Measurements from ENCODE around the gene FIBIN. TPM values are rescaled to one million over a fixed set of nuclear protein-coding genes. Genes with fewer than 3 reads are reported as not detected.
"Not testable (repeated sequence)": the region's sequence is repeated elsewhere in the genome, so short reads cannot be mapped to it uniquely, and the experiment has no call there.

The FIBIN gene
- total RNA-seq, 1 donor from 2014 or later = 12.3 TPM

GRCh38 chr11:26976389-26976788 is 17.5 kb upstream of the FIBIN start:
- peak; percentile 51 for DNase-seq (ENCODE audit: low read depth)

DNA sequence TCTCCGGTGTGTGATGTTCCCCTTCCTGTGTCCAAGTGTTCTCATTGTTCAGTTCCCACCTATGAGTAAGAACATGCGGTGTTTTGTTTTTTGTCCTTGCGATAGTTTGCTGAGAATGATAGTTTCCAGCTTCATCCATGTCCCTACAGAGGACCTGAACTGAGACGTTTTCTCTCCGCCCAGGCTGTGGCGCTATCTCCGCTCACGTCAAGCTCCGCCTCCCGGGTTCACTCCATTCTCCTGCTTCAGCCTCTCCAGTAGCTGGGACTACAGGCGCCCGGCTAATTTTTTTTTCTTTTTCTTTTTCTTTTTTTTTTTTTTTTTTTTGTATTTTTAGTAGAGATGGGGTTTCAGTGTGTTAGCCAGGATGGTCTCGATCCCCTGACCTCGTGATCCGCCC is 16.7 kb upstream of the FIBIN start:
- not testable (repeated sequence) for DNase-seq (ENCODE audit: low read depth)

DNA sequence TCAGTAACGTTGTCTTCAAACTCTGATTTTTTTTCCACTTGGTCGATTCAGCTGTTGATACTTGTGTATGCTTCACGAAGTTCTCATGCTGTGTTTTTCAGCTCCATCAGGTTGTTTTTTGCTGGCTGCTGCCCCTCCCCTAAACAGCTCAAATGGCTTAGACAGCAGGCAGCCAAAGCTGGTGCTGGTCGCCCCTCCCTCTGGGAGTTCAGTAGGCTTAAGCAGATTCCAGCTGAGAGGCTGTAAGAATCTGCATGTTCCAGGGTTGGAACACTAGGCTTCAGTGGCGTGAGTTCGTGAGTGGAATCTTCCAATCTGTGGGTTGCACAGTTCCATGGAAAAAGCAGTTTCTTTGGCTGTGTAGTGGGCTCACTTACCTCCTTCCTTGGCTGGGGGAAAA is 10.3 kb upstream of the FIBIN start:
- no peak for DNase-seq (ENCODE audit: low read depth)

DNA sequence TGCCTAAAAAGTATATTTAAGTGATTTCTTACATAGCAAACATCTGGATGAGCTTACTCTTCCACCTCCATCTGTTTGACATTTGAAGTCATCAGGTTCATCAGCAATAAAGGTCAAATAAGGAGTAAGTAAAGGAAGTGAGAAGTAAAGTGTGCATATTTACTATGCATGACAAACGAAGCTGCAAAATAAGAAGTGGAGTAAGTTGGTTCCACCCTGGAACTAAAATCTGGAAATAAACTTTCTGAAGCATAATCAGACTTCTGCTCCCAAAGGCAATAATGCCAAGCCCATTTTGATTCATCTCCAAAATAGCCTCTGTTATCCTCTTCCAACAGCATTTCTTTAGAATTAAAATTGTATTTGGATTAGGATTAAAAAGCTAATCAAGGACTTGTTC is 8.4 kb upstream of the FIBIN start:
- no peak for DNase-seq (ENCODE audit: low read depth)

DNA sequence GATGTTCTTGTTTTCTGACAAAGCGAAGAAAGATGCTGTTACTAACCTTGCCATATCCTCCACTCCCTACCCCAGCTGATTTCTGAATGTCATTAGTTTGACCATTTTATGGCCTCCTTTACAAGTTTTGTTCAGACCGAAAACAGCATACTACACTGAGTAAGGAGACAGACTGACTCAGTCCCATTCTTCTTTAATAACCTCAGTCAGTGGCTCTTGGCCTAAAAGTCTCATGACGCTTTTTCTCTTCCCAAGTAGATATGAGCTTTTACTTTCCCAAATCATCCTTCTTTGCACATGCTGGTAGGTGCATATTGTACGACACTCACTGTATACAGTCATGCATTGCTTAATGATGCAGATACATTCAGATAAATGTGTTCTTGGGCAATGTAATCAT is 8.0 kb upstream of the FIBIN start:
- no peak for DNase-seq (ENCODE audit: low read depth)

GRCh38 chr11:26987272-26987671 is 6.6 kb upstream of the FIBIN start:
- DNase-seq (ENCODE audit: low read depth) = no peak

- no peak for DNase-seq (ENCODE audit: low read depth)
Measured at GRCh38 chr11:26987731-26988130, 6.2 kb upstream of the FIBIN start.

DNA sequence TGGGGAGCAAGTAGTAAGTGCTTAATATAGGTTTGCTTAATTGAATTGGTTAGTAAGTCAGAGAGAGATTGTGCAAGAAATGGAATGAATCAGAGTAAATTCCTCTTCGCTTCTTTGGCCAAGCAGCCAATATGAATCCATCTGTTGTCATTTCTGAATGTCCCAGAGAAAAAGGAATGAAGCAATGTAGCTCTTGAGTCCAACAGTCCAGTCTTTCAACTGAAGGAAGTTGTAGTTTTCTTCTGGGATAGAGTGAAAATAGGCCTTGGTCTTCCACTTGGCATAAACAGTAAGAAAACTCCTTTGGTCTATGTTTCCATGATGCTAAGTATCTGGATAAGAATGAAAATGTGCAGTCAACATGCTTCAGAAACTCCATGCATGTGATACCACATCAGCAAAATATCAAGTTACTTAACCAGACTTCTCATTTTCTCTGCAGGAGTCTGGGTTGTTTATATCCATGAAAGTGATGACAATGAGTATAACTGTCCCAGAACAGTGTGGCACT is 1.8 kb upstream of the FIBIN start:
- peak; percentile 45 for DNase-seq (ENCODE audit: low read depth)

DNA sequence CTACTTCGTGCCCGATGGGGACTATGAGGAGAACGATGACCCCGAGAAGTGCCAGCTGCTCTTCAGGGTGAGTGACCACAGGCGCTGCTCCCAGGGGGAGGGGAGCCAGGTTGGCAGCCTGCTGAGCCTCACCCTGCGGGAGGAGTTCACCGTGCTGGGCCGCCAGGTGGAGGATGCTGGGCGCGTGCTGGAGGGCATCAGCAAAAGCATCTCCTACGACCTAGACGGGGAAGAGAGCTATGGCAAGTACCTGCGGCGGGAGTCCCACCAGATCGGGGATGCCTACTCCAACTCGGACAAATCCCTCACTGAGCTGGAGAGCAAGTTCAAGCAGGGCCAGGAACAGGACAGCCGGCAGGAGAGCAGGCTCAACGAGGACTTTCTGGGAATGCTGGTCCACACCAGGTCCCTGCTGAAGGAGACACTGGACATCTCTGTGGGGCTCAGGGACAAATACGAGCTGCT is 751 bp downstream of the FIBIN start:
- no peak for DNase-seq (ENCODE audit: low read depth)

DNA sequence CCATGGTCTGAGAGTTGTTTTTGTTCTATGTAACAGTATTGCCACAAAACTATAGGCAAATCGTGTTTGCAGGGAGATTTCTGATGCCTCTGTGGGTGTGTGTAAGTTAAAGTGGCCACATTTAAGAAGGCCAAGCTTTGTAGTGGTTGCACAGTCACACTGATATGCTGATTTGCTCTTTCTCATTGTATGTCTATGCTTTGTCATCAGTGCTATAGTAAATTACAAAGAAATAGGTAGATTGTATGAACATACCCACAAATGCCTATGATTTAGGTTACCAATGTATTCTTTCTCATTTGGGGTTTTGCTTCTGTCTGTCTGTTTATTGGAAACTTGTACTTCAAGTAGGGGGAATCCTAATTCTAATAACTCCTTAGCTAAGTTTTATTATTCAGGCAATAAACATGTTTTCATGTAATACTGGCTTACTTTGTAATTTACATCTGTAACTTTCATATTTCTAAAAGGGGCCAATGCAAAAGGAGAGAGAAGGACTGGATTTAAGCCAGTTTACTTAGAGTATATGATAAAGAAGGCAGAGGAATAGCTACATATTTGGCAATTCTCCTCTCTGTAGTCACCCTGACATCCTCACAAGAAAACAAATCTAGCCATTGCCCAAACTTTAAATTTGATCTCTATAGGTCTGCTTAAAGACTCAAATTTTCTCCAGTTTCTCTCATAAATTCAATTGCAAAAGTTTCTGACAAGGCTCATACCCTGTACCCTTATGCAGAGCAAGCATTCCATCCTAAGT is 2.0 kb downstream of the FIBIN start:
- DNase-seq (ENCODE audit: low read depth) = no peak

DNA sequence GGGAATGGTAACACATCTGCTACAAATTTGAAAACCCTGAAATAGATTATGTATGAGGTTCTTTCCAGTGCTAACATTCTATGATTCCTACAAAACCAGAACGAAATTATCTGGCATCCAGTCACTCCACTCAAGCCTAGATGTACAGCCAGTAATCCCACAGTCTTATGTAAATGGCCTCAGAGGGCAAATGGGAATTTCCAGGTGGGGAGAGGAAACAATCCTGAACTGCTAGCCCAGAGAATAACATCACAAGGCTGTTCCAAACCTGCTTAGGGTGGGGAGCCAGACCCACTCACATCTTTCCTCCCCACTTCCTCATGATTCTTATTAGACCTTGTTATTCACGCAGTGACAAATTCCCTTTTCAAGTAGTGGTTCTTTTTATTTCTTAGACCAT is 3.5 kb downstream of the FIBIN start:
- DNase-seq (ENCODE audit: low read depth) = no peak

- DNase-seq (ENCODE audit: low read depth) = not testable (repeated sequence)
Measured at GRCh38 chr11:27001136-27001730, 7.3 kb downstream of the FIBIN start.

- DNase-seq (ENCODE audit: low read depth) = no peak
Measured at GRCh38 chr11:27002431-27002830, 8.5 kb downstream of the FIBIN start.

DNA sequence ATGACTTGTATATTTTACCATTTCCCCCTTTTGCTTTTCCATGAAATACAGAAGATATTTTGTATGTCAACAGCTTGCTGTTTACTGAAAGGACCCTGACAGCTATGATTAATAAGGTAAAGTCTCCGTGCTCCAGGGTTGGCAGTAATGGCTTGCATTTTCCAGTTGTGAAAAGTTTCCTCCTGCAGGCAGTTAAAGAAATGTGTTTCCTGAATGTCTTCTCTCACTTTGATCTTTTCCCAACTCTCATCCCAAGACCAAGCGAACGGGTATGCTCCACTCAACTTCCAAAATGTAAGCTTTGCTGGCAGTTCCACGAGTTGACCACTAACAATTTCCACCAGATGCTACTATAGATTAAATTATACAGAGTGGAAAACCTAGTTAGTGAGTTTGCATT is 8.9 kb downstream of the FIBIN start:
- no peak for DNase-seq (ENCODE audit: low read depth)

- DNase-seq (ENCODE audit: low read depth) = no peak
Measured at GRCh38 chr11:27004103-27004502, 10.2 kb downstream of the FIBIN start.

- no peak for DNase-seq (ENCODE audit: low read depth)
Measured at GRCh38 chr11:27008811-27009535, 15.1 kb downstream of the FIBIN start.

- no peak for DNase-seq (ENCODE audit: low read depth)
Measured at GRCh38 chr11:27011560-27012233, 17.8 kb downstream of the FIBIN start.

DNA sequence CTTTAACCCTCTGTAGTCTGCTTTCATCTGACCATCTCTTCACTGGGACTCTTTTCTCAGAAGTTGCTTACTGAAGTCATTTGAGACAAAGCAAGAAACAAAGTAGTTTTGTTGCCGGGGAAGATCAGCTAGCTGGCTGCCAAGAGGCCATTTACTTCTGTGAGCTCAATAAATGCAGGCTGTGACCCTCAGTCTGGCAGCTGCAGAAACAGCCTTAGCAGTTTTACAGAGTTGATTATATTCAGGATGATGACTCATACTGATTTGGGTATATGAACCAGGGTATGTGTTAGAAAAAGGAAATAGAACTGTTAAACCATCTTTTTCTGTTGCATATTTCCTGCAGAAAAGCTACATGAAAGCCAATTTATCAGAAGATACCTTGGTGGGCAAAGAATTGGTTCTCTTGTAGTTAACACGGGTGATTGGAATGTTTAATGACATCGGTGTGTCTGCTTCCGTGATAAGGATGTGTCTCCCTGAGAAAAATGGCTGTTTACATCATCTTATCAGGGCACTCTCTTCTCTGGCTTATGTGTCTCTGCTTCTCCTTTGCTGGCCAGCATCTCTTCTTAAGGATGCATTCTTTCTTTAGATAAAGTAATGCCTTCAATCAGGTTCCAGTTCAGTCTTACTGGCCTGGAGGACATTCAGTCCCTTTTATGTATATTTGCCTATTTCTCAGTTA is 18.5 kb downstream of the FIBIN start:
- DNase-seq (ENCODE audit: low read depth) = peak; percentile 79

GRCh38 chr11:27013781-27014361 is 20.0 kb downstream of the FIBIN start:
- DNase-seq (ENCODE audit: low read depth) = peak; percentile 16

DNA sequence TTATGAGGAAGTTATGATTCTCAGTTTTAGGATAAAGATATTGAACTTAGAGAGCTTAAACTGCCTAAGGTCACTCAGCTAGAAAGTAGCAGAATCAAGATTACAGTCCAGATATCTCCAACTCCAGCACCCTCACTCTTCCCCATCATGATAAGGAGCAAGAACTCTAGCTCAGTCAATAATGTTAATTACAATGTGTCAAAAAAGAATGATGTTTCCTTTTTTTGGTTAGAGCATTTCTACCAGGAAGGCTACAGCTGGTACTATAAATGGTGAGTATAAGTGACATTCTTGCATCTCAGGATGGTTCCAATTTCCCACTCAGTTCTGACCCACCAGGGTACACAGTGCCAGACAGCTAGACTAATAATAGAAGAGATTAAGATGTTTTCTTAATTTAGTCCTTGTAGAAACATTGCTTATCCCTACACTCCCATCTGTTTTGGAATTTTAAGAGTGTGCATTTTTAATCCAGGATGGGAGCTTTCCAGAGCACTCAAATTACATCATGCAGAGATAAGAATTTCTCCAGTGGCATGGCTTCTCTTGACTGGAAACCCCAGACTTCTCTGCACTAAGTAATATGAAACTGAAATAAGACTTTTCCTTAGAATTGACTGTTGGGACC is 25.1 kb downstream of the FIBIN start:
- DNase-seq (ENCODE audit: low read depth) = peak; percentile 40

Data from myocyte (in vitro differentiated cells).